ENCODE measurements around the gene UPK2.
"Not testable (repeated sequence)": the region's sequence is repeated elsewhere in the genome, so short reads cannot be mapped to it uniquely, and the experiment has no call there.

UPK2 gene

DNA sequence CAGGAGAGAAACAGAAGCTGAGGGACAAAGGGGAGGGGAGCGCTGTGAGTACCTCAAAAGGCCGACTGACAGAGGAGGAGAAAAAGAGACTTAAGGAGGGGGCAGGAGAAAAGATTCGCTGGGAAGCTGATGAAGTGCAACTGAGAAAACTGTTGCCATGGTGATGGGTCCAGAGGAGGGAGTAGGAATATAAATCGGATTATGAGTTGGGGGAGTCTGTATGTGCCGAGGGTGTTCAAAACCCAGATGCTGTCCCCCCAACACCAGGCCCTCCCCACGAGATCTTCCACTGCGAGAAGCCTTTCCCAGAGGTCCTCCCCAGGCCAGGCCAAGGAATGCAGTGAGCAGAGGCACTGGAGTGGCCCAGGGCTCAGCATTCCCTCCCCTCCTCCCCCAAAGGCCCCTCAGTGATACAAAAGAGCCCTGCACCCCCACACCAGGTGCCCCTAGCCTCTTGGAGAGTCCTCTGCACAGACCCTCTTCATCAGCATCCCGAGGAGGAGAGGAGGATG lies 16.6 kb upstream of the UPK2 start:
- DNase-seq, result no peak

DNA sequence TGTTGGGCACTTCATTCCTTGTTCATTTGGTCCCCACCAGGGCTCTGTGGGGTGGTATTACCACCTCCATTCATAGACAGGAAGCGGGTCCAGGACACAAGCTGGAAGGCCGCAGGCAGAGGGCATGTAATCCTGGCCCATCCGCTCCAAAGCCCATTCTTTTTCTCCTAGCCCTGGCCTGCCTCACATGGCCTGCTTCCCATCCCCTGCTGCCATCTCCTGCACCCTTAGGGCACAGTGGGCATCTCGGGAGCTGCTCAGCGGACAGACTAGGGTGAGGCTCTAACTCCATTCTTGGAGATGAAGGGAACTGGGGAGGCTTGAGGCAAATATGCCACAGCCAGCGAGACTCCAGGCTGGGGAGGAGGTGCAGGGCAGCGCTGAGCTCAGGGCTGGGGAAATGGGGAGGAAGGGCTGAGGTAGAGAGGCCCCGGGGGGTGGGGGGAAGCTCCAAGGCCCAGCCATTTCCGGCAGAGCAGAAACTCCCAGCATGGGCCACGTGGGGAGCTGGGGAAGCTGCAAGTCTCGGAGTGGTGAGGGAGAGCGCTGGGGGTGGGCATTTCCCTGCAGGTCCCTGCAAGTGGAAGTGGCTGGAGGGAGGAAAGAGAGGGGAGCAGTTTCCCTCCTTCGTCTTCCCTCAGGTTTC lies 16.0 kb upstream of the UPK2 start:
- DNase-seq, result no peak

DNA sequence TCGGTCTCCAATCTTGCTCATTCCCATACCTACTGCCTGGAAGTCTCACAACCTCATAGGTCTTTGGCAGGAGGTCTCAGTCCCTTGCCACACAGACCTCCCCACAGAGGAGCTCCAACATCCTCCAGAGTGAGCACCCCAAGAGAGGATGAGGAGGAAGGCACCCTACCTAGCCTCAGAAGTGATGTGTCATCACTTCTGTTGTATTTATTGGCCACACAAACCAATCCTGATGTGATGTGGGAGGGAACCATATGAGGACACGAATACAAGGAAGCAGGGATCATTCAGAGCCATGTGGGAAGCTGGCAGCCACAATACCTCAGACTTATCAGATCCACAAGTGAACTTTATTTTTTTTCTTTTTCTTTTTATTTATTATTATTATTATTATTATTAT lies 9.0 kb upstream of the UPK2 start:
- no peak for DNase-seq

GRCh38 chr11:118948000-118948399 lies 8.1 kb upstream of the UPK2 start:
- no peak for DNase-seq

DNA sequence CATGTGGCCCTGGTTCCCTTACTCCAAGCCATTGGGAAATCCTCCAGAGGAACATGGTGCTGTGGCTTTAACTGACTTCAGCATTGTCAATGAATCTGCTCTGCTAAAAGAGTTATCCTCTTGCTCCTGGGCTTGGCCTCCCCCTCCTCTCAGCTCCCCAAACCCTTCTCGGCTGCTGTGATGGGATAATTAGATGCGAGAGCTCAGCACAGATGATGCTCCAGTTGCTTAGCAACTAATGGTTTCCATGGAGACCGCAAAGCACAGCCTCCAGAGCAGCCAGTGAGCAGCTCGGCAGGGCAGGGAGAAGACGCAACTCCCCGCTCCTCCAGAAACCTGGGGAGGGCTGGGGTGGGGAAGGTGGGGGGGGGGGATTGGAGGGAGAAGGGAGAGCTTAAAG lies 2.8 kb upstream of the UPK2 start:
- DNase-seq, result no peak

GRCh38 chr11:118953976-118954375 lies 2.1 kb upstream of the UPK2 start:
- not testable (repeated sequence) for DNase-seq

GRCh38 chr11:118956847-118957469 lies 860 bp downstream of the UPK2 start:
- no peak for DNase-seq

- no peak for DNase-seq
Observed at GRCh38 chr11:118957549-118957948, 1.5 kb downstream of the UPK2 start.

DNA sequence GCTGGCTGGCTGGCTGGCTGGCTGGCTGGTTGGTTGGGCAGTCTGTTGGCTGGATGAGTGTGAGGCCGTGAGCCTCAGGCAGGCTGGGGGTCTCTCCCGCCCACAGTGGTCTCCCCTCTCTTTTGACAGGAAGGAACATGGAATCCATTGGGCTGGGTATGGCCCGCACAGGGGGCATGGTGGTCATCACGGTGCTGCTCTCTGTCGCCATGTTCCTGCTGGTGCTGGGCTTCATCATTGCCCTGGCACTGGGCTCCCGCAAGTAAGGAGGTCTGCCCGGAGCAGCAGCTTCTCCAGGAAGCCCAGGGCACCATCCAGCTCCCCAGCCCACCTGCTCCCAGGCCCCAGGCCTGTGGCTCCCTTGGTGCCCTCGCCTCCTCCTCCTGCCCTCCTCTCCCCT lies 1.9 kb downstream of the UPK2 start:
- no peak for DNase-seq

- no peak for DNase-seq
Observed at GRCh38 chr11:118958577-118958976, 2.5 kb downstream of the UPK2 start.

GRCh38 chr11:118961189-118961588 lies 5.1 kb downstream of the UPK2 start:
- no peak for DNase-seq

DNA sequence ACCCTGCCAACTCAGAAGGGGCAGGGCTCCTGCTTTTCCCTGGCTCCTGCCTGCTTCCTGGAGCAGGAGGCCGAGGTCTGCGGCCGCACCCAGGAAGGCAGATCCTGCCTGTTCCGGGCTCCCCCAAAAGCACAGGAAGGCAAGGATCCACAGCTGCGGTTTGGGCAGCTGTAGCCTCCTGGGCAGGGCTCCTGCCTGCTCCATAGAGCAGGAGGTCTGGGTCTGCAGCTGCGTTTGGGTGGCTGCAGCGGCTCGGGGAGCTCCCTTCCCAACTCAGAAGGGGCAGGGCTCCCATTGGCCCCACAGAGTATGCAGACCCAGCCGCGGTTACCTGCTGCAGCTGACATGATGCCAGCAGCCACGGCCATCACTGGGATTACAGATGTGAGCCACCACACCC lies 5.5 kb downstream of the UPK2 start:
- DNase-seq, result no peak

- not testable (repeated sequence) for DNase-seq
Observed at GRCh38 chr11:118969508-118969907, 13.4 kb downstream of the UPK2 start.

- DNase-seq, result no peak
Observed at GRCh38 chr11:118971646-118972045, 15.5 kb downstream of the UPK2 start, which contains the start of gene FOXR1. Gene FOXR1, plus strand, starts transcription at chr11:118971761. Its CDS starts 171 bp downstream, at chr11:118971932.

DNA sequence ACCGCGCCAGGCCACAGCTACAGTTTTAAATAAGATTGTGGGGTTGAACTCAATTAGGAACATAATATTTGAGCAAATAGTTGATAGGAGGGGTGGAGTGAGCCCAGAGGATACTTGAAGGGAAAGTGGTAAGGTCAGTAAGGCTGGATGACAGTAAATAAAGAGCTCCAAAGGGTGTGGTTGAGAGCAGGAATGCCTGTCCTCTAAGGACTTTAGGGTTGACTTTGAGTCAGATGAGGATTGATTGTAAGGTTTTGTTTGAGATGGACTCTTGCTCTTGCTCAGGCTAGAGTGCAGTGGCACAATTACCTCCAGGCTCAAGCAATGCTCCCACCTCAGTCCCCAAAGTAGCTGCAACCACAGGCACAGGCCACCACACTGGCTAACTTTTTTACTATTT lies 17.9 kb downstream of the UPK2 start:
- DNase-seq, result no peak

DNA sequence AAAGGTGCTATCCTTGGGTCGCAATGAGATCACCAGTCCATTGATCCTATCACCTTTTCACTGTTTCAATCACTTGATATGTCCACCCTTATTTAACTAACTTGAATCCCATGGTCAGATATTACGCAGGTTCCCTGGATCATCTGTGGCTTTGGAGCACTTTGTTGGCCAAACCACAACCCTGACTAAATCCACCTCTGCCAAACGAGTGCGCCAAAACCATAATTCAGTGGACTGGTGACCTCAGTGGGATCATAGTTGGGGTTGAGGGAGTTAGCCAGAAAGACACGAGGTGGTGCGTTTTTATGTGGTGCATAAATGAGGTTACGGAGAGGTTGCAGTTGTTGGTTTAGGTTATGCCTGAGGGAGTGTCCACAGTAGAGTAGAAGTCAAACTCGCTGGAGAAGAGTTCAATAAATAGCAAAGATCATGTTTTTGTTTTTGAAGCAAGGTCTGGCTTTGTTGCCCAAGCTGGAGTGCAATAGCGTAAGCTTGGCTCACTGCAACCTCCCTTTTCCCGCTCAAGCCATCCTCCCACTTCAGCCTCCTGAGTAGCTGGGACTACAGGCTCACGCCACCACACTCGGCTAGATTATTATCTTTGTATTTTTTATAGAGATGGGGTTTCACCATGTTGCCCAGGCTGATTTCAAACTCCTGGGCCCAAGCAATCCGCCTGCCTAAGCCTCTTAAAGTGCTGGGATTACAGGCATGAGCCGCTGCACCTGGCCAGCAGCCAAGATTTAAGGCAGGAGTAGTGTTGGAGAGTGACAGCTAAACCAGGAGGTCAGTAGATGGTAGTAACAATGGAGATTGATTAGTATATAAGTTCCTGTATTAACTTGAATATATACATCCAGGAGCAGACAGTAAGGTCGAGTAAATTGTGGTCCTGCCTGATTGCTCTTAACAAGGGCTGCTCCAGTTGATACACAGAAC lies 19.9 kb downstream of the UPK2 start:
- DNase-seq, result no peak

DNA sequence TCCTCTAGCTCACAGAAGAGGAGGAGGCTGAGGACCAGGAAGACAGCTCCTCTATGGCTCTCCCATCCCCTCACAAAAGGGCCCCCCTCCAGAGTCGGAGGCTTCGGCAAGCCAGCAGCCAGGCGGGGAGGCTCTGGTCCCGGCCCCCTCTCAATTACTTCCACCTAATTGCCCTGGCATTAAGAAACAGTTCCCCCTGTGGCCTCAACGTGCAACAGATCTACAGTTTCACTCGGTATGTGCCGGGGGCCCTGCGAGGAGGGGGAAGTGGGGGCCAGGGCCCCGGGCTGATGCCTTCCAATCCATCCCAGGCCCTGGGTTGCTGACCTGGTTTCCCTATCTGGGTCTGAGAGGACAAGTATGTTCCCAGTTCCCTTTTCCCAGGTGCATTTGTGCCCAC lies 23.3 kb downstream of the UPK2 start:
- no peak for DNase-seq

DNA sequence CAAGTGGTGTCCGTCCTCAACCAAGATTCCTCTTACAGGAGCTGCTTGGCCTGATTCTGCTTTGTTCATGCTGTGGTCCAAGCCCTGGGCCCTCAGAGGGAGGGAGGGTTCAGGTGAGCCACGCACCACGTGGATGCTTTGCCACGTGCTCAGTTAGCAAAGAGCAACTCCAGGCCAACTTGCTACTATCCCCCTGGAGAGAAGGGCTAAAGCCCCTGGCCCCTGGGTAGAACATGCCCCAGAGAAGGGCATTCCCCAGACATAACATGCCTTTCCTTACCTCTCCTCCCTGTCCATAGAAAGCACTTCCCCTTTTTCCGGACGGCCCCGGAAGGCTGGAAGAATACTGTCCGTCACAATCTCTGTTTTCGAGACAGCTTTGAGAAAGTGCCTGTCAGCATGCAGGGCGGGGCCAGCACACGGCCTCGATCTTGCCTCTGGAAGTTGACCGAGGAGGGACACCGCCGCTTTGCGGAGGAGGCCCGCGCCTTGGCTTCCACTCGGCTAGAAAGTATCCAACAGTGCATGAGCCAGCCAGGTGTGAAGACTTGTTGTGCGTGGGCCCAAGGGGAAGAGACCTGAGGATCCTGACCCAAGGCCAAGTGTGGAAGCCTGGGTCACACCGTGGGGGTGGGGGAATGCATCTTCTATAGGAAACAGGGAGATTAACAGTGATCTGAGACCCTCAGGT lies 24.2 kb downstream of the UPK2 start:
- DNase-seq, result no peak

DNA sequence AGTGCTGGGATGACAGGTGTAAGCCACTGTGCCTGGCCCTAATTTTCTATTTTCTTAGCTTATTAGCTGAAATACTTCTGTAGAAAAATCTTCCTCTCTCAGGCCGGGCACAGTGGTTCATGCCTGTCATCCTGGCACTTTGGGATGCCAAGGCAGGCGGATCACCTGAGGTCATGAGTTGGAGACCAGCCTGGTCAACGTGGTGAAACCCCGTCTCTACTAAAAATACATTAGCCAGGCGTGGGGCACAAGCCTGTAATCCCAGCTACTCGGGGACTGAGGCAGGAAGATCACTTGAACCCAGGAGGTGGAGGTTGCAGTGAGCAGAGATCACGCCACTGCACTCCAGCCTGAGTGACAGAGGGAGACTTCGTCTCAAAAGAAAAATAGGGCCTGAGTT lies 28.2 kb downstream of the UPK2 start:
- DNase-seq, result not testable (repeated sequence)

DNA sequence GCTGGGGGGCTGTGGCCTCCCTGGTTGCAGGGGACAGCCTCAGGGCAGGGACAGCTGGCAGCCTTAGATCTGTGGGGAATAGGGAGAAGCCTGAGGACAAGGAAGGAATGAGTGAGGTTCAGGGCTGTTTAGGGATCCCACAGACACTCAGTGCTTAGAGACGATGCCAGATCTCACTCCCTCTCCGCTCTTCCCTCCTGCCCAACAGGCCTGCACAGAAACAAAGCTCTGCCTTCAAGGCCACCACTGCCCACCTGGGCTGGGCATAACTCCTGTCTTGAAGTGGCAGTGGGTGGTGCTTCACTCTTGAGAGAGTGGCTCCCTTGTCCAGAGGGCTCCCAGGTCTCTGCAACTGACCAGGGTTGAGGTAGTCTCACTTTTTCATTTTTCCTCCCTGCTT lies 28.7 kb downstream of the UPK2 start:
- DNase-seq, result no peak

GRCh38 chr11:118988280-118988679 lies 32.2 kb downstream of the UPK2 start:
- no peak for DNase-seq

DNA sequence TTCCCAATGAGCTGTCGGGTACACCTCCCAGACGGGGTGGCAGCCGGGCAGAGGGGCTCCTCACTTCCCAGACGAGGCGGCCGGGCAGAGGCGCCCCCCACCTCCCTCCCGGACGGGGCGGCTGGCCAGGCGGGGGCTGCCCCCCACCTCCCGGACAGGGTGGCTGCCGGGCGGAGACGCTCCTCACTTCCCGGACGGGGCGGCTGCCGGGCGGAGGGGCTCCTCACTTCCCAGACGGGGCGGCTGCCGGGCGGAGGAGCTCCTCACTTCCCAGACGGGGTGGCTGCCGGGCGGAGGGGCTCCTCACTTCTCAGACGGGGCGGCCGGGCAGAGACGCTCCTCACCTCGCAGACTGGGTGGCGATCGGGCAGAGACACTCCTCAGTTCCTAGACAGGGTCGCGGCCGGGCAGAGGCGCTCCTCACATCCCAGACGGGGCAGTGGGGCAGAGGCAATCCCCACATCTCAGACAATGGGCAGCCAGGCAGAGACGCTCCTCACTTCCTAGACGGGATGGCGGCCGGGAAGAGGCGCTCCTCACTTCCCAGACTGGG lies 35.5 kb downstream of the UPK2 start:
- DNase-seq, result not testable (repeated sequence)

Measured in HCEC 1CT (cell line).